ENCODE measurements around the gene LEFTY1. TPM values are rescaled to one million over a fixed set of nuclear protein-coding genes. Genes with fewer than 3 reads are reported as not detected.

The LEFTY1 gene
- total RNA-seq, 1 experiment from 2014 or later: not detected

Small RNAs within 50 kb of the gene (microRNA-seq; reads per million reads assigned to microRNA genes)
- not detected for gene MIR6741

Other genes starting within 250 kb of the LEFTY1 start
- gene ENAH, start 236.0 kb downstream of the LEFTY1 start, total RNA-seq (2022): 78.0 and 80.0 TPM in 2 replicates
- gene SRP9, start 111.3 kb downstream of the LEFTY1 start, total RNA-seq (2022): 261 and 276 TPM in 2 replicates
- gene EPHX1, start 79.0 kb downstream of the LEFTY1 start, total RNA-seq (2022): 73.7 and 88.5 TPM in 2 replicates
- gene TMEM63A, start 6.8 kb downstream of the LEFTY1 start, total RNA-seq (2022): 93.9 and 116 TPM in 2 replicates
- 69.7 and 73.7 TPM in 2 replicates for gene PYCR2, start 35.1 kb upstream of the LEFTY1 start, total RNA-seq (2022)
- not detected in 2 replicates for gene LEFTY2, start 52.1 kb upstream of the LEFTY1 start, total RNA-seq (2022)
- 16.6 and 18.6 TPM in 2 replicates for gene SDE2, start 110.2 kb upstream of the LEFTY1 start, total RNA-seq (2022)
- 512 and 554 TPM in 2 replicates for gene H3-3A, start 173.6 kb upstream of the LEFTY1 start, total RNA-seq (2022)

All from Caco-2 (cell line).